DOHH2 (cell line): ENCODE measurements around the gene CDK14.

Source experiments
- EZH2phosphoT487 ChIP-seq: fragments of 200-600 bp; sonication (generic); IDR thresholded peaks from 2 replicates; pipeline ENCODE4 v1.6.1; 2017; ENCODE audit warnings: borderline replicate concordance, mild to moderate bottlenecking, antibody characterized with exemption, low read length, moderate library complexity, mixed read lengths
- TF ChIP-seq, protein P1 (sequence below): fragments of 200-600 bp; sonication (generic); IDR thresholded peaks from one replicate; pipeline ENCODE4 v1.5.1; 2014; ENCODE audit warnings: antibody characterized with exemption, mild to moderate bottlenecking, low read depth, low read length; ENCODE audit not compliant: poor library complexity, severe bottlenecking

DNA sequence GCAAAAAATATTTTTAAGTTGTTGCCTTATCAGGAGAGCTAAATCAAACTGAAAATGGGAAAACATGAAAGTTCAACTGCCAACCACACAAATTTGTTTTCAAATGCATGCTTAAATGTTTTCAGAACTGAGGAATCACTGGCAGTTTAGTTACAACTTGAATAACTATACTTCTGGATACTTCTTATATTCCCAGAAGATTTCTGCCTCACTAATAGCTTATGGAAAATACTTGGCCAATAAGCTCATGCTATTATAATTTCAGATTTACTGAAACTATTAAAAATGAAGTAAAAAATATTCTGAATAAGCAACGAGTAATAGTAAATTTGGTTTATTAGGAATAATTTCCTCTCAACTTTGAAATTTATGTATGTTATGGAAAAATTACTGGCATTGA, 222.2 kb downstream of the CDK14 start:
- TF ChIP-seq, protein P1, sequence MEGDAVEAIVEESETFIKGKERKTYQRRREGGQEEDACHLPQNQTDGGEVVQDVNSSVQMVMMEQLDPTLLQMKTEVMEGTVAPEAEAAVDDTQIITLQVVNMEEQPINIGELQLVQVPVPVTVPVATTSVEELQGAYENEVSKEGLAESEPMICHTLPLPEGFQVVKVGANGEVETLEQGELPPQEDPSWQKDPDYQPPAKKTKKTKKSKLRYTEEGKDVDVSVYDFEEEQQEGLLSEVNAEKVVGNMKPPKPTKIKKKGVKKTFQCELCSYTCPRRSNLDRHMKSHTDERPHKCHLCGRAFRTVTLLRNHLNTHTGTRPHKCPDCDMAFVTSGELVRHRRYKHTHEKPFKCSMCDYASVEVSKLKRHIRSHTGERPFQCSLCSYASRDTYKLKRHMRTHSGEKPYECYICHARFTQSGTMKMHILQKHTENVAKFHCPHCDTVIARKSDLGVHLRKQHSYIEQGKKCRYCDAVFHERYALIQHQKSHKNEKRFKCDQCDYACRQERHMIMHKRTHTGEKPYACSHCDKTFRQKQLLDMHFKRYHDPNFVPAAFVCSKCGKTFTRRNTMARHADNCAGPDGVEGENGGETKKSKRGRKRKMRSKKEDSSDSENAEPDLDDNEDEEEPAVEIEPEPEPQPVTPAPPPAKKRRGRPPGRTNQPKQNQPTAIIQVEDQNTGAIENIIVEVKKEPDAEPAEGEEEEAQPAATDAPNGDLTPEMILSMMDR, result no peak
- TF ChIP-seq EZH2phosphoT487, result no peak
